ENCODE measurements around the gene FAM9C.
"Not testable (repeated sequence)": the region's sequence is repeated elsewhere in the genome, so short reads cannot be mapped to it uniquely, and the experiment has no call there.

The FAM9C gene

GRCh38 chrX:13064599-13065143 lies 20.3 kb upstream of the FAM9C start:
- Mint-ChIP-seq H3K4me3 (no peak overlapping the region), H3K9me3 (peaks cover 16% of the 10 kb centered on the region), H3K36me3 (ENCODE audit: low read depth) (peaks cover 21% of the 10 kb centered on the region), H3K4me1 (ENCODE audit: low read depth) (peaks cover 7% of the 10 kb centered on the region), H3K27ac (no peak overlapping the region), H3K27me3 (no peaks in the 10 kb centered on the region)
- intact Hi-C loops (cut with micrococcal nuclease) = no loop called here

DNA sequence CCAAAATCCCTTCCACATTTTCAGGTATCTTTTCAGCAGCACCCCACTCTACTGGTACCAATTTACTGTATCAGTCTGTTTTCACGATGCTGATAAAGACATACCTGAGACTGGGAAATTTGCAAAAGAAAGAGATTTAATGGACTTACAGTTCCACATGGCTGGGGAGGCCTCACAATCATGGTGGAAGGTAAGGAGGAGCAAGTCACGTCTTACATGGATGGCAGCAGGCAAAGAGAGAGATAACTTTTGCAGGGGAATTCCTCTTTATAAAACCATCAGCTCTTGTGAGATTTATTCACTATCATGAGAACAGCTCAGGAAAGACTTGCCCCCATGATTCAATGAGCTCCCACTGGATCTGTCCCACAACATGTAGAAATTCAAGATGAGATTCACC lies 18.7 kb upstream of the FAM9C start:
- H3K27me3 Mint-ChIP-seq; H3K27ac Mint-ChIP-seq; H3K9me3 Mint-ChIP-seq; intact Hi-C loops (cut with micrococcal nuclease); H3K4me3 Mint-ChIP-seq; H3K4me1 Mint-ChIP-seq (ENCODE audit: low read depth): not testable (repeated sequence)
- H3K36me3 Mint-ChIP-seq (ENCODE audit: low read depth) = peaks cover 15% of the 10 kb centered on the region

GRCh38 chrX:13062331-13062730 lies 17.9 kb upstream of the FAM9C start:
- intact Hi-C loops (cut with micrococcal nuclease); H3K27me3 Mint-ChIP-seq; H3K4me1 Mint-ChIP-seq (ENCODE audit: low read depth); H3K9me3 Mint-ChIP-seq; H3K4me3 Mint-ChIP-seq; H3K27ac Mint-ChIP-seq: not testable (repeated sequence)
- H3K36me3 Mint-ChIP-seq (ENCODE audit: low read depth) = peaks cover 15% of the 10 kb centered on the region

- H3K36me3 Mint-ChIP-seq (ENCODE audit: low read depth) = peaks cover 15% of the 10 kb centered on the region
- H3K9me3 Mint-ChIP-seq; H3K27me3 Mint-ChIP-seq; H3K4me1 Mint-ChIP-seq (ENCODE audit: low read depth); H3K27ac Mint-ChIP-seq; H3K4me3 Mint-ChIP-seq; intact Hi-C loops (cut with micrococcal nuclease): not testable (repeated sequence)
These were observed 16.8 kb upstream of the FAM9C start for GRCh38 chrX:13061215-13061708.

DNA sequence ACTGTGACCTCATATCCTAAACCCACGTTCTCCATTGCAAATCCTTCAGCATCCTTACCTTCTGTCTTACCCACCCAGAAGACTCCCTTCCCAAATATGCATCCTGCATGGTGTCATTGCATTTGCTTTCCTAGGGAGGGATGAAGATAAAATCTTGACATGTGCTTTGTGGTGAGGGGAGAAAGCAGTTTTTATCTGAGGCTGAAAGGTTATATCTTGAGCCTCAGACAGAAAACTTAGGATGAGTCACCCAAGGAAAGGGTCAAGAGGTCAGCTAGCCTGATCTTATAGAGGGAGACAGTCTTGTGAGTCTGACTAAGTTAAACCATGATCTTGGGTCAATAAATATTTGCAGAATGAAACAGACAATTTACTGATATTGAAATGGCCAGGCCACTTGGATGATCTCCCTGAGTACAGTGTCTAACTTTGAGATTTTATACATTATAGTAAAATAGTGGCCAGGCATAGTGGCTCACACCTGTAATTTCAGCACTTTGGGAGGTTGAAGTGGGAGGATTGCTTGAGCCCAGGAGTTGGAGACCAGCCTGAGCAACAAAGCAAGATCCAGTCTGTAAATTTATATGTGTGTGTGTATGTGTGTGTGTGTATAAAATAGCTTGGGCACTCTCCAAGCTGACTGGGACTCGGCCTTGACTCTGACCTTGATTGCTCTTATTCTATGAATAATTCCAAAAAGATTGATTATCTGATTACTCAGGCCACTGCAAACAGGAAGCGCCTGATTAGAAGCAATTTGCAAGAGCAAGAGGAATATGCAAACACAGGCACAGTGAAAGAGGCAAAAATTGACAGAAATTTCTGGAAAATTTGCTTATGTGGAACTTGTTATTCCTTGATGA lies 15.4 kb upstream of the FAM9C start:
- Mint-ChIP-seq H3K27ac (no peak overlapping the region), H3K9me3 (peaks cover 6% of the 10 kb centered on the region), H3K4me3 (no peak overlapping the region), H3K27me3 (no peaks in the 10 kb centered on the region), H3K4me1 (ENCODE audit: low read depth) (peaks cover 16% of the 10 kb centered on the region), H3K36me3 (ENCODE audit: low read depth) (peaks cover 15% of the 10 kb centered on the region)
- intact Hi-C loops (cut with micrococcal nuclease) = no loop called here

GRCh38 chrX:13055486-13055885 lies 11.1 kb upstream of the FAM9C start:
- intact Hi-C loops (cut with micrococcal nuclease) = no loop called here
- Mint-ChIP-seq H3K4me3 (no peak overlapping the region), H3K27ac (peak overlapping the region; percentile 89), H3K4me1 (ENCODE audit: low read depth) (peaks cover 32% of the 10 kb centered on the region), H3K27me3 (no peaks in the 10 kb centered on the region), H3K9me3 (peaks cover 2% of the 10 kb centered on the region), H3K36me3 (ENCODE audit: low read depth) (peaks cover 3% of the 10 kb centered on the region)

- H3K36me3 Mint-ChIP-seq (ENCODE audit: low read depth) = peaks cover 7% of the 10 kb centered on the region
- intact Hi-C loops (cut with micrococcal nuclease) = loop anchor here (5.0 kb wide), 1 partner anchor 46 kb away; no protein-coding TSS in a partner anchor
- no peak overlapping the region for H3K4me3 Mint-ChIP-seq
- peaks cover 7% of the 10 kb centered on the region for H3K9me3 Mint-ChIP-seq
- no peak overlapping the region for H3K27ac Mint-ChIP-seq
- no peaks in the 10 kb centered on the region for H3K27me3 Mint-ChIP-seq
- H3K4me1 Mint-ChIP-seq (ENCODE audit: low read depth) = peaks cover 37% of the 10 kb centered on the region
These were observed 8.8 kb upstream of the FAM9C start for GRCh38 chrX:13053171-13053570.

DNA sequence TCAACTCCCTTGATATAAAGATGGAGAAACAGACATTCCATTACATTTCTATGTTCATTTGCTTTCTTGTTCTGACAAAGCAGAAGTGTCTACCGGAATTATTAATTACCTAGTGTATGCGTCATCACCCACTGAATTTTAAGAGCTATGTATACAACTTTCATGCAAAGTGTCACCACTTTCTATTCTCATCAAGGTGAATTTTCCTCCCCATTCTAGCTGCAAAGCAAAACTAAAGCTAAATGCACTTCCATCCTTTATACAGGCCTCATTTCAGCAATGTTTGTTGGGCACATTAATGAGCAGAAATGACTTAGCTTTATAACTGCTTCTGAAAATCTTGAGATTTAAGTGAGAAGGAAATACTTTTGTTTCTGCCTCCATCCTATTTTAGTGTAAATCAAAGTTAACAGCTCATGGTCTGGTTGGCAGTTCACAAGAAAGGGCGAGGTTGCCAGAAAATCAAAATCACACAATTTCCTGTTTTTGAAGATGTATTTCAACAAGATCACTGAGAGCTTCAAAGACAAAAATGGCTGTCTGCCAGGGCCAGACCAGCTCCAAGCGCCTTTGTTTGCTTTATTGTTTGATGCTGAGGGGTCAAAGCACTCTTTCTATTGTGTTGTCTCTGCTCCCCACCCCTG lies 7.2 kb upstream of the FAM9C start:
- Mint-ChIP-seq H3K9me3 (peaks cover 7% of the 10 kb centered on the region), H3K27ac (peak overlapping the region; percentile 71), H3K36me3 (ENCODE audit: low read depth) (peaks cover 7% of the 10 kb centered on the region), H3K4me3 (no peak overlapping the region), H3K4me1 (ENCODE audit: low read depth) (peaks cover 41% of the 10 kb centered on the region), H3K27me3 (no peaks in the 10 kb centered on the region)
- intact Hi-C loops (cut with micrococcal nuclease) = loop anchor here (5.0 kb wide), 1 partner anchor 44 kb away; no protein-coding TSS in a partner anchor

DNA sequence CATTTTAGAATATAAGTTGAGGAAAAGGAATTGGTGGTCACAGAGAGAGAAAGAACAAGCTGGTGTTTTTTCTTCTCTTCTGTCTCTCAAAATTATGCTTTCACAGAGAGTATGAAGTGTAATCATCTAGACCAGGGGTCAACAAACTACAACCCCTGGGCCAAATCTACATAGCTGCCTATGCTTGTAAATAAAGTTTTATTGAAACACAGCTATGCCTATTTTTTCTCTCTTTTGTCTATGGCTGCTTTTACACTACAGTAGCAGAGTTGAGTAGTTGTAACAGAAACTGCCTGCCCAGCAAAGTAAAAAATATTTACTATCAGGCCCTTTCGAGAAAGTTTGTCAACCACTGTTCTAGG lies 6.7 kb upstream of the FAM9C start:
- peaks cover 38% of the 10 kb centered on the region for H3K4me1 Mint-ChIP-seq (ENCODE audit: low read depth)
- intact Hi-C loops (cut with micrococcal nuclease) = loop anchor here (5.0 kb wide), 1 partner anchor 44 kb away; no protein-coding TSS in a partner anchor
- peaks cover 7% of the 10 kb centered on the region for H3K9me3 Mint-ChIP-seq
- H3K27ac Mint-ChIP-seq = peak overlapping the region; percentile 71
- peaks cover 7% of the 10 kb centered on the region for H3K36me3 Mint-ChIP-seq (ENCODE audit: low read depth)
- peak overlapping the region; percentile 20 for H3K4me3 Mint-ChIP-seq
- no peaks in the 10 kb centered on the region for H3K27me3 Mint-ChIP-seq

GRCh38 chrX:13050151-13050550 lies 5.7 kb upstream of the FAM9C start:
- intact Hi-C loops (cut with micrococcal nuclease) = loop anchor here (5.0 kb wide), 1 partner anchor 43 kb away; no protein-coding TSS in a partner anchor
- H3K4me3 Mint-ChIP-seq = no peak overlapping the region

DNA sequence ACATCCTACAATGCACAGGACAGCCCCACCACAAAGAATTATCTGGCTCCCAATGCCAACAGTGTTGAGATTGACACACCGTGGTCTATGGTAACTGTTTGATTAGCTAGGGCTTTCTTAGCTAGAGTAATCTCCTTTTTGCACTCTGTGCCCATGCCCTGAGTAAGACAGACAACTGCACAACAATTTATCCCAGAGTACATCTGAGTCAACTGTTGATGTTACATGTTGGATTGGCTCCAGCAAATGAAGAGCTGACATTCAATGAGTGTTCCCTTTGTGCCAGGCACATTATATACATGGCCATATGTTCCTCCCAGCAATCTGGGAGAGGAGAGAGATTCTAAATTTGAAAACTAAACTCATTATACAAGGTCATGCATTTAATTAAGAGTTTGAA lies 3.9 kb upstream of the FAM9C start:
- H3K9me3 Mint-ChIP-seq = peaks cover 7% of the 10 kb centered on the region
- intact Hi-C loops (cut with micrococcal nuclease) = no loop called here
- H3K4me3 Mint-ChIP-seq = peak overlapping the region; percentile 45
- H3K4me1 Mint-ChIP-seq (ENCODE audit: low read depth) = peaks cover 22% of the 10 kb centered on the region
- peaks cover 7% of the 10 kb centered on the region for H3K36me3 Mint-ChIP-seq (ENCODE audit: low read depth)
- peak overlapping the region; percentile 30 for H3K27ac Mint-ChIP-seq
- H3K27me3 Mint-ChIP-seq = no peaks in the 10 kb centered on the region

More at GRCh38 chrX:13050151-13050550, 5.7 kb upstream of the FAM9C start:
- peak overlapping the region; percentile 71 for H3K27ac Mint-ChIP-seq
- peaks cover 7% of the 10 kb centered on the region for H3K36me3 Mint-ChIP-seq (ENCODE audit: low read depth)
- H3K4me1 Mint-ChIP-seq (ENCODE audit: low read depth) = peaks cover 28% of the 10 kb centered on the region
- H3K27me3 Mint-ChIP-seq = no peaks in the 10 kb centered on the region
- H3K9me3 Mint-ChIP-seq = peaks cover 7% of the 10 kb centered on the region

- Mint-ChIP-seq H3K36me3 (ENCODE audit: low read depth) (peaks cover 7% of the 10 kb centered on the region), H3K9me3 (peaks cover 7% of the 10 kb centered on the region), H3K27ac (peak overlapping the region; percentile 30), H3K4me1 (ENCODE audit: low read depth) (peaks cover 22% of the 10 kb centered on the region), H3K27me3 (no peaks in the 10 kb centered on the region), H3K4me3 (peak overlapping the region; percentile 45)
- intact Hi-C loops (cut with micrococcal nuclease) = no loop called here
These were observed 3.3 kb upstream of the FAM9C start for GRCh38 chrX:13047759-13048158.

DNA sequence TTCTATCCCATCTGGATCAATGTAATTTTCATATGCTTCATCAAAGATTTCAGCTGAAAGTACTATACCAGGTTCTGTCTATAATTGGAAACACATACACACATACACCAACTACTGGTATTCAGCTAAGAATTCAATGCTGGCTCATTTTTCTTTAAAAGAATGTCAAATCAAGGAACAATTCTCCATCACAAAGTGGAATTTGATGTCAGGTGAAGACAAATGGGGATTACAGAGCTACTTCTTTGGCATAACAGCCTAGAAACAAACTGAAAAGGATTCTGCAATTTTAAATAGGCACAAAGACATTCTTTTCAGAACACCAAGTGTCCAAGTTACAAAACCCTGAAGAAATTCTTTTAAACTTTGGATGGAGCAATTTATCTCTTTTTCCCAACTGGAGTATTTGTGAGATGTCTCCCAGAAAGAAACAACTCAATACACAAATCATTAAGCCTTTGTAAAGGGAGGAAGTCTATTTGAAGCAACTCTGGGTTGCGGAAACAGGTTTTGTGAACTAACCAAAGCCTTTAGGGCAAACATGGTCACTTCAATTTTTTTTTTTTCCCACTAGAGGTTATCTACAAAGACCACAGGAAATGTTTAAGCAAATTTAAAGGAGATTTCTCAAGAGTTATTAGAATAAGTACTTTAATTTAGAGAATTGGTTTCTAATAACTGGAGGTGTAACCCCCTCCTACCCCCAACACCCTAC lies 1.9 kb upstream of the FAM9C start:
- Mint-ChIP-seq H3K9me3 (peaks cover 7% of the 10 kb centered on the region), H3K4me3 (no peak overlapping the region), H3K36me3 (ENCODE audit: low read depth) (peaks cover 7% of the 10 kb centered on the region), H3K27me3 (no peaks in the 10 kb centered on the region), H3K27ac (no peak overlapping the region), H3K4me1 (ENCODE audit: low read depth) (peaks cover 18% of the 10 kb centered on the region)
- intact Hi-C loops (cut with micrococcal nuclease) = no loop called here
